ENCODE data around the gene SOX10. TPM values are rescaled to one million over a fixed set of nuclear protein-coding genes. Genes with fewer than 3 reads are reported as not detected.

The SOX10 gene
- total RNA-seq, 1 donor from 2014 or later, result 1.2 TPM

DNA sequence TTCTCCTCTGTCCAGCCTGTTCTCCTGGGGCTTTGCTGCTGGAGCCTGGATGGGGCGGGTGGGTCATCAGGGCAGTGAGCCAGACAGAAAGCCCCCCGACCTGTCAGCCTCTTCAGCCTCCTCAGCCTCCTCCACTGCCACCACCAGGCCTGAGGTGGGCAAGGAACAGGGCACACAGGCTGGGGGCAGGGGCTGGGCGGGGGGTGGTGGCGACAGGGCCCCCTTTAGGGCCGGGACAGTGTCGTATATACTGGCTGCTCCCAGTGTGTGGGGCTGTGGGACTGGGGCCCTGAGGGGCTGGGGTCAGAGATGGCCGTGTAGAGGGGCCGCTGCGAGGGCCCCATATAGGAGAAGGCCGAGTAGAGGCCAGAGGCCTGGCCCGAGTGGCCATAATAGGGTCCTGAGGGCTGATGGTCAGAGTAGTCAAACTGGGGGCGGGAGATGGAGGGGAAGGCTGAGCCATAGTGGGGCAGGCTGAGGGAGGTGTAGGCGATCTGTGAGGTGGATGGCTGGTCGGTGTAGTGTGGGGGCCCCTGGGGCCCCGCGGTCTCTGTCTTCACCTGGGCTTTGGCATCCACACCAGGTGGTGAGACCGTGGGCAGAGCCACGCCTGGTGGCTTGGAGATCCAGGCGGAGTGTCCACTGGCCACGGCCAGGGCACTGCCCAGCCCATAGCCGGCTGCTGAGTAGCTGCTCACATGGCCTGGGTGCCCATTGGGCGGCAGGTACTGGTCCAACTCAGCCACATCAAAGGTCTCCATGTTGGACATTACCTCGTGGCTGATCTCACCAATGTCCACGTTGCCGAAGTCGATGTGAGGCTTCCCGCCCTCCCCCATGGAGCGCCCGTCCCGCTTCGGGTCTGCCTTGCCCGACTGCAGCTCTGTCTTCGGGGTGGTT, 10.8 kb downstream of the SOX10 start:
- intact Hi-C loops (cut with micrococcal nuclease), result no loop called here
- Histone ChIP-seq H3K4me3 (no peak overlapping the region), H3K4me1 (no peaks in the 10 kb centered on the region), H3K27me3 (ENCODE audit: low read depth) (no peaks in the 10 kb centered on the region), H3K27ac (replicated peaks) (no peak overlapping the region), H3K9me3 (replicated peaks) (no peaks in the 10 kb centered on the region), H3K36me3 (peaks cover 8% of the 10 kb centered on the region)
- DNase-seq, result no peak
- no peak for TF ChIP-seq CTCF (IDR thresholded peaks at IDR 0.05; ENCODE audit: borderline replicate concordance)

GRCh38 chr22:37972527-37972926, 11.8 kb downstream of the SOX10 start:
- peaks cover 18% of the 10 kb centered on the region for H3K36me3 ChIP-seq

GRCh38 chr22:37971475-37972434, 12.6 kb downstream of the SOX10 start:
- TF ChIP-seq CTCF (IDR thresholded peaks at IDR 0.05; ENCODE audit: borderline replicate concordance), result no peak

More at GRCh38 chr22:37972527-37972926, 11.8 kb downstream of the SOX10 start:
- no peaks in the 10 kb centered on the region for H3K9me3 ChIP-seq (replicated peaks)
- intact Hi-C loops (cut with micrococcal nuclease), result no loop called here
- no peak overlapping the region for H3K4me3 ChIP-seq
- no peaks in the 10 kb centered on the region for H3K4me1 ChIP-seq
- no peaks in the 10 kb centered on the region for H3K27me3 ChIP-seq (ENCODE audit: low read depth)
- no peak overlapping the region for H3K27ac ChIP-seq (replicated peaks)
- no peak for TF ChIP-seq CTCF (IDR thresholded peaks at IDR 0.05; ENCODE audit: borderline replicate concordance)
- no peak for DNase-seq

GRCh38 chr22:37970864-37971263, 13.5 kb downstream of the SOX10 start:
- Histone ChIP-seq H3K4me3 (no peak overlapping the region), H3K36me3 (peaks cover 25% of the 10 kb centered on the region), H3K27me3 (ENCODE audit: low read depth) (no peaks in the 10 kb centered on the region), H3K27ac (replicated peaks) (no peak overlapping the region), H3K4me1 (peaks cover 10% of the 10 kb centered on the region), H3K9me3 (replicated peaks) (no peaks in the 10 kb centered on the region)
- no peak for DNase-seq
- intact Hi-C loops (cut with micrococcal nuclease), result no loop called here
- TF ChIP-seq CTCF (IDR thresholded peaks at IDR 0.05; ENCODE audit: borderline replicate concordance), result no peak

More at GRCh38 chr22:37971475-37972434, 12.6 kb downstream of the SOX10 start:
- Histone ChIP-seq H3K4me1 (peaks cover 1% of the 10 kb centered on the region), H3K9me3 (replicated peaks) (no peaks in the 10 kb centered on the region), H3K27ac (replicated peaks) (no peak overlapping the region), H3K27me3 (ENCODE audit: low read depth) (no peaks in the 10 kb centered on the region), H3K36me3 (peaks cover 26% of the 10 kb centered on the region), H3K4me3 (no peak overlapping the region)
- intact Hi-C loops (cut with micrococcal nuclease), result no loop called here
- DNase-seq, result no peak
